HG03439 (cell line): Measurements from ENCODE around the gene ANO7.
"Not testable (repeated sequence)": the region's sequence is repeated elsewhere in the genome, so short reads cannot be mapped to it uniquely, and the experiment has no call there.

Experiments
- ATAC-seq: cut with Tn5 transposase; IDR thresholded peaks from one replicate; pipeline ENCODE4 v1.9.1; 2021; ENCODE audit warnings: mild to moderate bottlenecking, moderate library complexity; ENCODE audit not compliant: unreplicated experiment

The ANO7 gene

DNA sequence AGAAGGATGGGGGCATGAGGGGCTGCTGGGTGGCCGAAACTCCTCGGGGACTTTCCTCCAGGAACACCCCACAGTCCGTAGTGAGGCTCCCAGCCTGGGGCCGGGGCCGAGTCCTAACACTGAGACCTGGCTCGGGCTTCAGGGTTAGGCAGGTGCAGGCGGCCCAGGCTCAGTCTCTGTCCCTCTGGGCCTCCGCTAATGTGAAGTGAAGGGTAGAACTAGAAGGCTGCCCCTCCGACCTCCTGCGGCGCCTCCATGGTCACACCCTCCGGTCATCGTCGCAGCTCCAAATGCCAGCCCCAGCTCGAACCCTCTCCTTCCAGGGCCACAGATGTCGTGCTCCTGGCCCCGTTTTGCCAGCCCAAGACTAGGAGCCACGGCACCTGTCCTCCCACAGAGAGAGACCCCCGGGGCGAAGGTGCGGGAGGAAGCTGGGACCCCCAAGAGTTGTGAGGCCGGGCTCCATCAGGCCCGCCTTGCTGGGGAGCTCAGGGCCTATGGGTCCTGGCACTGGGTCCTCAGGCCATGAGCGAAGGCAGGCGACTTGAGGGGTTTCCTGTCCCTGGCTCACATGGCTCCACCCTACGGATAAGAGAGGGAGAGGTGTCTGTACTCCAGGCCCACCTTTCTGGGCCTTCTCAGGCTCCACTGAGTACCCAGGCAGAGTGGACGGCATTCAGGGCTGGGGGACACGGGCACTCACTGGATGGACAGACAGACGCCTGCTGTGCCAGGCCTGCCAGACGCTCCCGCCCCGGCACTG lies 797 bp downstream of the ANO7 start:
- ATAC-seq = no peak

DNA sequence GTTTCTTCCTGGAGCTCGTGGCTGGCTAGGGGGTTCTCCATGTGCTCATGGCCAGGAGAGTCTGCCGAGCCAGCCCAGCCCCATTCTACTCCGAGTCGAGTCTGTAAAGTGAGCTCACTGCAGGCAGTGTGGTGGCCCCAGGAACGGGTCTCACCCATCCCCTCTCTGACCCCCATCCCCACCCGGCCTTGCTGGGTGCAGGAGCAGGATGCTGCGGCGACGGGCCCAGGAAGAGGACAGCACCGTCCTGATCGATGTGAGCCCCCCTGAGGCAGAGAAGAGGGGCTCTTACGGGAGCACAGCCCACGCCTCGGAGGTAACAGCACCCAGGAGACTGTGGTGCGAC lies 1.4 kb downstream of the ANO7 start:
- no peak for ATAC-seq

DNA sequence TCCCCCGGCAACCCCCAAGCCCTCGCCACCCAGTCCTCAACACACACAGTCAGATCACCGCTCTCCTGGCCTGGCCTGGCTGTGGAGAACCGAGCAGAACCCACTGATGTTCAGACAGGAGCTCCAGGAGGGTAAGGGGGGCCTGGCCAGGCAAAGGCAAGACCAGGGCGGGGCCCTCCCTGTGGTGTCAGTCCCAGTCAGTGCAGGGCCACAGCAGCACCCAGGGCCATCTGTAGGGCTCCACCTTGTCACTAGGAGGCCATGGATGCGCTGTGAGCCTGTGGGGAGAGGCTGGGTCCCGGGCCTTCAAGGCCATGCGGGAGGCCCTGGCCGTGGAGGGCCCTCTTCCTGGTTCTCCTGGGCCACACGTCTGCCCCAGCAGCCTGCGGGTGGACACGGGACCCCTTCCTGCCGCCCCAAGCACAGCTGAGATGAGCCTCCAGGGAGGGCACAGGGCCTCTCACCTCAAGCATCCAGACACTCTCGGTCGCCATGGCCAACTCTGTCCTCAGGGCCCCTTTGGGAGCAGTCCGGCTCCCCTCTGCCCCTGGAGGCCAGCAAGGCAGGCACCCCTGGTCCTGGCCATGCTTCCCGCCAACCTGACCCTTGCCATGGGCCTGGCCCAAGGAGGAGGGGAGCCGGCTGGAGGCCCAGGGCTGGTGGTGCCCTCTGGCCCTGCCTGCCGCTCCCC lies 2.0 kb downstream of the ANO7 start:
- ATAC-seq = no peak

DNA sequence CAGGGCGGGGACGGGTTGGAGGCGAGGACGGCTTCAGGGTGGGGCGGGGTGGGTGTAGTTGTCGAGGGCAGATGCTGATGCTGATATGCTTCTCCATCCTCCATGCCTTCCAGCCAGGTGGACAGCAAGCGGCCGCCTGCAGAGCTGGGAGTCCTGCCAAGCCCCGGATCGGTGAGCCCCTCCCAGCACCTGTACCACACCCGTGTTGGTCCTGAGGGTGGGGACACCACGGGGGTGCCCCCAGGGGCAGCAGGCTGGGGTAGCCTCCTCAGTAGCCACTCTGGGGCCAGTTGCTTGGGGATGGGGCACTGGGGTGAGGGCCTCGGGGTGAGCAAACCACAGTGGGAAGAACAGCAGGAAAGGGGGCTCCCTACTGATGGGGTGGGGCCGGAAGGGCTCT lies 2.6 kb downstream of the ANO7 start:
- no peak for ATAC-seq

DNA sequence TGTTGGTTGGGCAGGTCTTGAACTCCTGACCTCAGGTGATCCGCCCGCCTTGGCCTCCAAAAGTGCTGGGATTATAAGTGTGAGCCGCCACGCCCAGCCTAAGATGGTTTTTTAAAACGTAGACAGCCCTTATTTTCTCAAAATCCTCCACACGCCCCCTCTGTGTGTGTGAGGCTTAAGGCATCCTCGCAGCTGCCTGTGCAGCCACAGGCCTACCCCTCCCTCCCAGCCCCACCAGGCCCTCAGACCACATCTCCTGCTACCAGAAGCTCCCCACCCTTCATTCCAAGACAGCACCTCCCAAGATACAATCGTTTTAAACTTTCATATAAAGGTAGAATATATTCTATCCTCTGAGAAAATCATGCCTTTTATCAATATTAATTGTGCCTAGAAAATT lies 4.8 kb downstream of the ANO7 start:
- no peak for ATAC-seq

DNA sequence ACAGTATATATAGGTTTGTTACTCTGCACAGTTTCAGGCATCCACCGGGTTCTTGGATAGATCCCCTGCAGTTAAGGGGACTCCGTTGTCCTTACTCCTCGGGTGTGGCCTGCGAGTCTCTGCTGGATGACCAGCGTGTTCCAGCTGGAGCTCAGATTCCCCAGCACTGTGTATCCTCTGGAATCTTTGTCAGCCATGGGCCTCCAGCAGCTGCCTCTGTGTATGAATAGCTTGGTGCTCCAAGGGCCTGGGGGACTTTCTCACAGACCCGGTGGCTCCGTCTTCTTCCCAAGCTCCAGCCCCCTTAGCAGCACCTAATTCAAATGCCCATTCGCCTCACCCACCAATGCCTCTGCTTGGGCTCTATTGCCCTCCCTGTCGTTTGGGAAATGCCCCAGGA lies 6.3 kb downstream of the ANO7 start:
- ATAC-seq = no peak

DNA sequence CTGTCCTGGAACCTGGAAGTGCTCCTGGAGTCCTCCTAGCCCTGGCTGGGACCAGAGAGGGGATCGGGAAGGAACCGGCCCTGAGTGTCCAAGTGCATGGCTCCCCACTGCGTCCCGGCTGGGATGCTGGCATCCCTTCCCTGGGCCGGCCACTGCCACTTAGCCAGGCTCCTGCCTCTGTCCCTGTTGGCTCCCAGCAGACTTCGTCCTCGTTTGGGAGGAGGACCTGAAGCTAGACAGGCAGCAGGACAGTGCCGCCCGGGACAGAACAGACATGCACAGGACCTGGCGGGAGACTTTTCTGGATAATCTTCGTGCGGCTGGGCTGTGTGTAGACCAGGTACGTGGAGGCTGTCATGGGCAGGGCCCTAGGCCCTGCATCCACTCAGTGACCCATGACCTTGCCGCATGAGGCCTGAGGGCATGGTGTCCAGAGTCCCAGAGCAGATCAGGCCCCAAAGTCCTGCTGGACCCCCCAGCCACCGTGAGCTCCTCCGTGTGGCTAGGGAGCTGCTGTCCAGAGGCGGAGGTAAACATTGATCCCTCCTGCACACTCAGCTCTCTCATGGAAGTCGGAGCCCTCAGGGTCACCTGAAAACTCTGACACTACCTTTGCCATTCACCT lies 7.1 kb downstream of the ANO7 start:
- no peak for ATAC-seq

DNA sequence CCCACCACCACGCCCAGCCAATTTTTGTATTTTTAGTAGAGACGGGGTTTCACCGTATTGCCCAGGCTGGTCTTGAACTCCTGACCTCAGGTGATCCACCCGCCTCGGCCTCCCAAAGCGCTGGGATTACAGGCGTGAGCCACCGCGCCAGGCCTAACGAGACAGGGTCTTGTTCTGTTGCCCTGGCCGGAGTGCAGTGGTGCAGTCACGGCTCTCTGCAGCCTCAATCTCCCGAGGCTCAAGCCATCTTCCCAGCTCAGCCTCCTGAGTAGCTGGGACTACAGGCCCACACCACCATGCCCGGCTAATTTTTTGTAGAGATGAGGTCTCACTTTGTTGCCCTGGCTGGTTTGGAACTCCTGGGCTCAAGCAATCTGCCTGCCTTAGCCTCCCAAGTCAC lies 8.8 kb downstream of the ANO7 start:
- not testable (repeated sequence) for ATAC-seq

DNA sequence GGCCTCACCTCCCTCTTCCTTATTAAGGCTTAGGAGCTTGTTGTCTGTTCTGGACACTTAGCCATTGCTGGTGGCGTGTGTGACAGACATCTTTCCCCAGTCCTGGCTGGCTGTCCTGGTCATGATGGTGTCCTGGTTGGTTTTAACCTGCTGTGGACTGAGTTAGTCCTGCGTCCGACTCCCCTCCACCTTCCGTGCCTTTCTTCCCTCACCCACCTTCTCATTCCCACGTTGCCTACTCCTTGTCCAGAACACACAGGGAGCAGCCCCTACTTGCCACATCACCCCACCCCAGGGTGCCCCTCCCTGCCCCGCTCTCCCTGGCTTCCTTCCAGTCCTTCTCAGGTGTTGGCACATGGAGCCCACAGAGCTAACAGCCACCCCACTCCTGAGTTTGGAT lies 9.5 kb downstream of the ANO7 start:
- ATAC-seq = no peak

DNA sequence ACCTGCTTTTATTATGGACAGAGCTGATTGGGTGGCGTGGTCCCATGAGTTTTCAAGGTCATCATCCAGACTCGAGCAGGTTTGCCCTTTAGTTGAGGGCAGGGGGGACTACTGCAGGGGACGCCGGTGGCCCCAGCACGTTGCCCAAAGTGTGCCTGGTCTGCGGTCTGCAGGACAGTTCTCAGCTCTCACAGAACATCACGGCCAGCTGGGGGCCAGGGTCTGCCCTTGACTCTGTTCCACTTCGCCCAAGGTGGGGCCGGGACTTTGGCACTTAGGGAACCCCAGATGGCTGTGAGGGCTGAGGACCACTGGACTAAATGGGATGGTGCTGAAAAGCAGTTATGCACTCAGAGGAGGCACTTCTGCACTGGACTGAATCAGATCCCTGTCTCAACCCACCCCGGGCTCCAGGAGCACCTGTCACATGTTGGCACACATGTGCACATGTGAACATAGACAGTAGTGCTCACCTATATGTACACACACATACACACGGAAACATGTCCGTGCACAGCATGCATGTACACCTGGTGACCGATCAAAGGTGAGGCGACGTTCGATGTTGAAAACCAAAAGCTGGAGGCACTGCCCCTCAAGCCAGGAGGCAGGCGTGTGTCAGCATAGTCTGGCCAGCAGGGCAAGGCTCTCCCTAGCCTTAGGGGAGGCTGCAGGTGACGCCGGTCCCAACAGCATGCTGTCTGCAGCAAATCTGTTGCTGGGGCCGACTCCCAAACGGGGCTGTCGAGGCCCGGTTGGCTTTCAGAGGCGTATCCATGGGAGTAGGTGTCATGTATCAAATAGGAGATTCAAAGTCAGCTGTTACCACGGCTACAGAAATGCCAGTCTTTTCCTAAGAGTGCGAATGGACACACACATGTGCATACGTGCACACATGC lies 10.2 kb downstream of the ANO7 start:
- no peak for ATAC-seq

DNA sequence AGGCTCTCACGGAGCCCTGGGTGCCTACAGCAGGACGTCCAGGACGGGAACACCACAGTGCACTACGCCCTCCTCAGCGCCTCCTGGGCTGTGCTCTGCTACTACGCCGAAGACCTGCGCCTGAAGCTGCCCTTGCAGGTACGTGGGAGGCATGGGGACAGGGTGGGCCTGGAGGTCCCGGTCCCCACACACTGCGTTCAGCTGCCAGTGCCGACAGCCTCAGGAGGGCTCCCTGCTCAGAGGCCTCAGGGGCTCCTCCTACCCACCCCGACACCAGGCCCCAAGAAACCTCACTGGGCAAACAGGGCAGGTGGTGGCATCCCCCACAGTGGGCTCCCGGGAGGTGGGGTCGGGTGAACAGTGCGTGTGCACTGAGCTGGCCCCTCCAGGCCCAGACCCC lies 10.8 kb downstream of the ANO7 start:
- ATAC-seq = no peak

DNA sequence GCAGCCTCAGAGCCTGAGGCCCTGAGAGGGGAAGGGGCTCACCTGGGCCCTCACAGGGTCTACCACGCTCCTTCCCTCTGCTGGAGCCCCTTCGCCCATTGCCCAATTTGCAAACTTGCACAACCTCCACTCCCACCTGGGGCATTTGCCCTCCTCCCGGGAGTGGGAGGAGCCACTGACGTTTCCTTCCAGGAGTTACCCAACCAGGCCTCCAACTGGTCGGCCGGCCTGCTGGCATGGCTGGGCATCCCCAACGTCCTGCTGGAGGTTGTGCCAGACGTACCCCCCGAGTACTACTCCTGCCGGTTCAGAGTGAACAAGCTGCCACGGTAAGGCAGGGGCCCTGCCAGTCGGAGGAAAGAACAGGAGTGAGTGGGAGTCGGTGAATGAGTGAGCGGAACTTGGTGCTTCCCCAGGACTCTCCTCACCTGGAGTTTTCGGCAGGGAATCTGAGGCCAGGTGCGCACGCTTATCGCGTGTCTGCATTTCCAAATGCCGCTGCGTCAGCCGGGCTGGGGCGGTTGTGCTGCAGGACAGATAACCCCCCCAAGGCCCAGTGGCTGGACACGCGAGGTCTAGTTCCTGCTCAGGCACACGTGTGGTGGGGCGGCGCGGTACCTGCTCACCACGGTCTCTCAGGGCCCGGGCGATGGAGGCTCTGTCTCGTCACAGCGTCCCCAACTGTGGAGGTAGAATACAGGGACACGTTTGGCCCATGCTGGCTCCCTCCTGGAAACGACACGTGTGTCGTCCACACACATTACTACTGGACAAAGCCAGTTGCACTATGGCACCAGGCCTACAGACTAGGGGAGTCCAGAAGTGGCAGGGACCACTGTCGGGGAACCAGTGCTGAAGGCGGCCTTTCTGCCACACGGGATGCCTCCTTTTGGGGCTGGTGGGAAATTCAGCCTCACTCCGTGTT lies 11.7 kb downstream of the ANO7 start:
- no peak for ATAC-seq

DNA sequence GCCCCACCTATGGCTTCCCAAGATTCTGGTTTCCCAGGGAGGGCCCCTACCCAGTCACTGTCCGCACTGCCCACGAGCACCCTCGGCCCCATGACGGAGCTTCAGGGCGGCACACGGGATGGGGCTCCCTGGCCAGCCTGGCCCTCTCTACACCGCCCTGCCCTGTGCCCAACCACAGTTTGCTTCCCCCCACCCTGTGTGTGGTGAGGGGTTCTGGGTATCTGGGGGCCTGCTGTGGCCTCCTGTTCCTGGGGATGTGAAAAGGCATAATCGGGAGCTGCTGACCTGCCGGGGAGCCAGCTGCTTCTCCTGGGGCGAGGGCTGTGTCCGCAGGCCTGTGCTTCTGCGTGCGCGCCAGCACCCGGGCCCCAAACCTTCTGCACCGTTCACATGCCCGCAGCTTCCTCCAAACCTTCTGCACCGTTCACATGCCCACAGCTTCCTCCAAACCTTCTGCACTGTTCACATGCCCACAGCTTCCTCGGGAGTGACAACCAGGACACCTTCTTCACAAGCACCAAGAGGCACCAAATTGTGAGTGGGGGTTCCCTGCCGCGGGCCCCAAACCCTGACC lies 12.4 kb downstream of the ANO7 start:
- no peak for ATAC-seq

DNA sequence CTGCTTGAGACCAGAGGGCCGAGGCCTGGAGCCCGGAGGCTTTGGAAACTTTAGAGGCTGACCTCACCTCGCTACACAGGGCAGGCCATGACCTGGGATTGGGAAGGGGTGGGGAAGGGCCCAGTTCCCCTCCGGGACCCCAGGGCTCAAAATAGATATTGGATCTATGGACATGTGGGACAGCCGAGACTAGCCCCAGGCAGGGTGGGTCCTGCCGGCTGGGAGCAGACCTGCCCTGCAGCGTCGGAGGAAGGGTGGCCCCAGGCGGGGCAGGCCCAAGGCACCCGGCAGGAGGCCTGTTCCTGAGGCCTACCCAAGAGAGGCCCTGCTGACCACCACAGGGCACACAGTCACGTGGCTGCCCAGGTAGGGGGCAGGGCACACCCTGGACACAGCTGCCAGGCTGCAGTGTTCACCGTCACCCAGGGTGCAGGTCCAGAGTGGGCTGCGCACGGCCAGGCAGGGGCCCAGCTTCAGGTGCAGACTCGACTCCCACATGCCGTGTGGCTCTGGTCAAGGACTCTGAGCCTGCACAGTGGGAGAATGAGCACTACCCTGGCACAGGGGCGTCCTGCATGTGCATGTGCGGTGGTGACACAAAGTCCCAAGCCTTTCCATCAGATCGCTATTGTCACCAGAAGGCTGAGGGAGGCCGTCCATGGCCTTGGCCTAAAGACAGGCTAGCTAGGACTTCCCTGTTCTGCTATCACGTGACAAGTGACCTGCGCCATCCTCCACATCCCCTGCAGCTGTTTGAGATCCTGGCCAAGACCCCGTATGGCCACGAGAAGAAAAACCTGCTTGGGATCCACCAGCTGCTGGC lies 13.2 kb downstream of the ANO7 start:
- no peak for ATAC-seq

DNA sequence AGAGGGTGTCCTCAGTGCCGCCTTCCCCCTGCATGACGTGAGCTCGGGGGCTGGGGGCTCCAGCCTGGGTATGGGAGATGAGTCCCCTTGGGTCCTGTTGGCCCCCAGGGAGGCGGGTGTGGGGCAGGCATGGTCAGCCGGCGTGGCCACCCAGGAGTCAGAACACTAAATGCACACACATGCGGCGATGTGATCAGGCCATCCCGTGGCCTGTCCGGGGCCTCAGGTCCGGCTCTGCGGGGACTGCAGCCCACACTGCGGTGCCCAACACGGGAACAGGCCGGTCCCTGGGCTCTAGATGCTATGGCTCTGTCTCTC lies 13.8 kb downstream of the ANO7 start:
- no peak for ATAC-seq

DNA sequence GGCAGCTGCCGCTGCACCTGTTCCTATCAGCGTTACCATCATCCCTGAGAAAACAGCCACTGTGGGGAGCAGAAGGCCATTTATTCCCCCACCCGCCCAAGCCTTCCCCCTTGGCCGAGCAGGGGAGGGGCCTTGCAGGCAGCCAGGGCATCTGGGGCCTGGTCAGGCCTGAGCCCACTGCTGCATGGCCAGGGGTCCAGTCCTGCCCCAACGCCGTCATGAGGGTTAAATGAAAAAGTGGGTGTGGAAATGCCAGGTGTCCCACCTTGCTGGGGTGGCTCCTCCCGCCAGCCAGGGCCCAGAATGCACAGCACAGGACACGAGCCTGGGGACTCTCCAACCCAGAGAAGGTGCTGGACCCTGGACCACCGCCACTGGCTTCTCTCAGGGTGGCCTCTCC lies 14.2 kb downstream of the ANO7 start:
- ATAC-seq = no peak

DNA sequence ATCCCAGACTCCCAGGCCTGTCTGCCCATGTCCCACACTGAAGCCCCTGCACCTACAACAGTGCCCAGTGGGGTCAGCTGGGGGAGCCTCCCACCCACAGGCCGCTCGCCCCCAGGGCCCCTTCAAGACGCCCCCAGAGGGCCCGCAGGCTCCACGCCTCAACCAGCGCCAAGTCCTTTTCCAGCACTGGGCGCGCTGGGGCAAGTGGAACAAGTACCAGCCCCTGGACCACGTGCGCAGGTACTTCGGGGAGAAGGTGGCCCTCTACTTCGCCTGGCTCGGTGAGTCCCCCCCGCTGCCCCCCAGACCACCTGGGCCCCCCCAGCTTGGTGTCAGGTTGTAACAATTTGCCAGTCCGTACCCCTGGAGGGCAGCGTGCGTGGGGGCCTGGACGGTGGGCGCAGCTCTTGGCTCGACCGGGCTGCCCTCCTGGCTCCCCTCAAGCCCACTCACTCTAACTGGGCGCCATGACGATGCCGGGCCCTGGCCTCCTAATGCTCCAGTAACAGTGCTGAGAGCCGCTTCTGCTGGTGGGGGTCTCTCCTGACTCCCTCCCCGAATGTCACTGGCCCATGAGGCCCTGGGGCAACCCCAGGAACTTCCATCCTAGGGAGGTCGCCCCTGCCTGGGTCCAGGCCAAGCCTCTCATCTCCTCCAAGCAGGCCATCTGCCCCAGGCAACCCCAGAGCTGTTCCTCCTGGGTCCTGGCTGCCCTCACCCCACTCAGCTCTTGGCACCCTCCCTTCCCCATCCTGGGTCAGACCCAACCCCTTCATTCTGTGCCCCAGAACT lies 14.9 kb downstream of the ANO7 start:
- ATAC-seq = no peak

DNA sequence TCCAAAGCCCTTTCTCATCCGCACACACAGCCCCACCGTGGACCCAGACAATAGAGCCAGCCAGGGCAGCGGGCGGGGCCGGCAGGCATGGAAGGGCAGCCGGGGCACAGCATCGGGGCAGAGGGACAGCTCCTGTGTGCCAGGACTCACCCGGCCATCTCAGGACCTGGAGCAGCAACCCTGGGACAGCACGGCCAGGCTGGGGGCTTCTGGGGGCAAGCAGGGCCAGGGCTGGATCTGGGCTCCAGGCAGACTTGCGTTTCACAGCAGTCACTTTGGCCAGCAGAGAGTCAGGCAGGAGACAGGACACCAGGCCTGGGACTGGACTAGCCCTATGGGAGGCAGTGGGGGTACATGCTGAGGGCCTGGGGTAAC lies 15.5 kb downstream of the ANO7 start:
- ATAC-seq = no peak

DNA sequence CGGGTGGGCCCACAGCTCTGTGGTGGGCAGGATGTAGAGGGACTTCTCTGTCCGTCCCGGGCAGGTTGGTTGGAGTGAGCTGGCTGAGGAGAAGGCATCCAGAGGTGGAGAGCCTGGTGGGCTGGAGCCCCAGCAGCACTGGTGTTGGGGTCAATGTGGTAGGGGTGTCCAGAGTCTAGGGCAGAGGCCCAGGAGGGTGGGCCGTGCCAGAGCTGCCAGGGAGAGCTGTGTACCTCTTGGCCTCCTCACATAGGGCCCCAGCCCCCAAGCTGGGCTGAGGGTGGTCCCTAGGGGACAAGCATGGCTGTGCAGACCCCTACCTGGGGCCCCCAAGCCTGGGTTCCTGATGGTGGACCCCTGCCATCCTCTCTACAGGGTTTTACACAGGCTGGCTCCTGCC lies 16.0 kb downstream of the ANO7 start:
- no peak for ATAC-seq
